Measurements from ENCODE around the gene WHRN. TPM values are rescaled to one million over a fixed set of nuclear protein-coding genes. Genes with fewer than 3 reads are reported as not detected.

Gene WHRN
- total and polyA plus RNA-seq, 2 of the 13 experiments (the other 11 are each of a cell fraction or from before 2014, with no cell fraction given): 2.3 to 5.3 TPM

DNA sequence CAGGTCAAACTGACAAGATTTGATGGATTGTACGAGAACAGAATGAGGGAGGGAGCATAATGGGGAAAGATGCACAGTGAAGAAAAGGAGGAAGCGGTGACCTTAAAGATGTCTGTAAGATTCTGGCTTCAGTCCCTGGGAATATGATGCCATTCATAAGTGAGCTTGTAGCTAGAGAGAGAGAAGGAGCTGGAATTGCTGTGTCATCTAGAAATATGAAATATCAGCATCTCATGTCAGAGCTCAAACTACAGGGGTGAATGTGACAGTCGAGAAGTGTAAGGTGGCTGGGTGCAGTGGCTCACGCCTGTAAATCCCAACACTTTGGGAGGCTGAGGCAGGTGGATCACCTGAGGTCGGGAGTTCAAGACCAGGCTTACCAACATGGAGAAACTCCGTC, 24.0 kb upstream of the WHRN start:
- Histone ChIP-seq H3K9me3 (ENCODE audit: low read length) (no peaks in the 10 kb centered on the region), H3K79me2 (ENCODE audit: insufficient read depth, low read length) (no peaks in the 10 kb centered on the region), H3K4me3 (replicated peaks in 1 of 3; ENCODE audit: insufficient read depth in 1 of 3, low read depth in 2 of 3, low read length in 3 of 3) (no peak overlapping the region), H3K36me3 (replicated peaks in 1 of 2; ENCODE audit: control insufficient read depth in 1 of 2, insufficient read depth in 2 of 2, low read length in 2 of 2) (no peaks in the 10 kb centered on the region), H3K4me2 (ENCODE audit: low read depth, low read length) (no peak overlapping the region), H2AFZ (ENCODE audit: low read length) (no peak overlapping the region), H4K20me1 (ENCODE audit: insufficient read depth, low read length) (no peaks in the 10 kb centered on the region), H3K27me3 (ENCODE audit: control insufficient read depth in 1 of 2, insufficient read depth in 2 of 2, low read length in 2 of 2) (peaks cover 0 to 25% of the 10 kb centered on the region in 2 experiments; a peak in 3 of 5 replicates), H3K4me1 (ENCODE audit: insufficient read depth, low read length) (no peaks in the 10 kb centered on the region), H3K27ac (ENCODE audit: extremely low read length, insufficient read depth, low read length) (no peak overlapping the region), H3K9ac (ENCODE audit: insufficient read depth, low read depth, low read length) (no peak overlapping the region)
- 19% methylated on average over 5 of the region's 6 CpGs for WGBS (ENCODE audit: low lambda C conversion rate)
- intact Hi-C loops (cut with micrococcal nuclease; ENCODE audit: unreplicated experiment): no loop called here
- FAIRE-seq: no peak
- DNase-seq (ENCODE audit: low spot score): no peak
- ATAC-seq: no peak
- BruUV-seq (replicated peaks): no TSS peak
- ChIA-PET POLR2A (no interaction called here), CTCF (ENCODE audit: low intra/inter-chr PET ratio, low total read pairs) (no interaction called here)
- peak; percentile 60 for TF ChIP-seq MAFF (IDR thresholded peaks at IDR 0.05; ENCODE audit: low read depth, low read length)
- no peak for TF ChIP-seq ZNF616 (CRISPR knock-in tag; IDR thresholded peaks at IDR 0.05; ENCODE audit: low read depth)
- peak; percentile 39 to 58; a peak in 3 of 4 replicates for TF ChIP-seq MAFK (conservative IDR thresholded peaks at IDR 0.05 in 1 of 2, IDR thresholded peaks at IDR 0.05 in 1 of 2; ENCODE audit: low read length in 2 of 2)
- in situ Hi-C loops (cut with HindIII; ENCODE audit: extremely low pct_ligation_motif_present, low pct_unique_long_range_greater_than_20kb): no loop called here

DNA sequence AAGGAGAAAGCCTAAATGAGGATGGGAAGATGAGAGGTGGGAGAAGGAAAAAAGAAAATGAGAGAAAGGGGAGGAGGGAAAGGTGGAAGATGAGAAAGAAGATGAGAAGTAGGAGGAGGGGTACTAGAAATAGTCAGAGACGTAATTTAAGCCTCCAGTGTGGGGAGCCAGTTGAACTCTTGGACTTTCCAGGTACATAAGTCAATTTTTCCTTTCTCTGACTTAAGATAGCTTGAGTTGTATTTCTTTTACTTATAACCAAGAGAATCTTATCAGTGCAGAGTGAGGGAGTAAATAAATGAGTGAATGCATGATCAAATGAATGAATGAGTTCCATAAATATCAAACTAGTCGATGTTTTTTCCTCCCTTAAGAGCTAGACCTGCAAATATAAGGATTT, 21.5 kb upstream of the WHRN start:
- Histone ChIP-seq H3K9ac (ENCODE audit: insufficient read depth, low read depth, low read length) (no peak overlapping the region), H3K36me3 (replicated peaks in 1 of 2; ENCODE audit: control insufficient read depth in 1 of 2, insufficient read depth in 2 of 2, low read length in 2 of 2) (no peaks in the 10 kb centered on the region), H2AFZ (ENCODE audit: low read length) (no peak overlapping the region), H3K4me1 (ENCODE audit: insufficient read depth, low read length) (no peaks in the 10 kb centered on the region), H3K27ac (ENCODE audit: extremely low read length, insufficient read depth, low read length) (no peak overlapping the region), H3K79me2 (ENCODE audit: insufficient read depth, low read length) (no peaks in the 10 kb centered on the region), H4K20me1 (ENCODE audit: insufficient read depth, low read length) (no peaks in the 10 kb centered on the region), H3K4me2 (ENCODE audit: low read depth, low read length) (no peak overlapping the region), H3K9me3 (ENCODE audit: low read length) (no peaks in the 10 kb centered on the region), H3K27me3 (ENCODE audit: control insufficient read depth in 1 of 2, insufficient read depth in 2 of 2, low read length in 2 of 2) (peaks cover 0 to 26% of the 10 kb centered on the region in 2 experiments; a peak in 3 of 5 replicates), H3K4me3 (replicated peaks in 1 of 3; ENCODE audit: insufficient read depth in 1 of 3, low read depth in 2 of 3, low read length in 3 of 3) (no peak overlapping the region)
- TF ChIP-seq ZSCAN20 (CRISPR knock-in tag; IDR thresholded peaks at IDR 0.05; ENCODE audit: borderline replicate concordance) (no peak), SMAD1 (CRISPR knock-in tag; IDR thresholded peaks at IDR 0.05; ENCODE audit: borderline replicate concordance, low read depth) (no peak), NFIB (CRISPR knock-in tag; IDR thresholded peaks at IDR 0.05; ENCODE audit: borderline replicate concordance) (no peak), CHD2 (IDR thresholded peaks at IDR 0.05; ENCODE audit: low read depth, low read length) (no peak), KDM5A (IDR thresholded peaks at IDR 0.05; ENCODE audit: borderline replicate concordance, low read length) (no peak), SALL2 (CRISPR knock-in tag; IDR thresholded peaks at IDR 0.05) (no peak)
- TF ChIP-seq, protein P1, sequence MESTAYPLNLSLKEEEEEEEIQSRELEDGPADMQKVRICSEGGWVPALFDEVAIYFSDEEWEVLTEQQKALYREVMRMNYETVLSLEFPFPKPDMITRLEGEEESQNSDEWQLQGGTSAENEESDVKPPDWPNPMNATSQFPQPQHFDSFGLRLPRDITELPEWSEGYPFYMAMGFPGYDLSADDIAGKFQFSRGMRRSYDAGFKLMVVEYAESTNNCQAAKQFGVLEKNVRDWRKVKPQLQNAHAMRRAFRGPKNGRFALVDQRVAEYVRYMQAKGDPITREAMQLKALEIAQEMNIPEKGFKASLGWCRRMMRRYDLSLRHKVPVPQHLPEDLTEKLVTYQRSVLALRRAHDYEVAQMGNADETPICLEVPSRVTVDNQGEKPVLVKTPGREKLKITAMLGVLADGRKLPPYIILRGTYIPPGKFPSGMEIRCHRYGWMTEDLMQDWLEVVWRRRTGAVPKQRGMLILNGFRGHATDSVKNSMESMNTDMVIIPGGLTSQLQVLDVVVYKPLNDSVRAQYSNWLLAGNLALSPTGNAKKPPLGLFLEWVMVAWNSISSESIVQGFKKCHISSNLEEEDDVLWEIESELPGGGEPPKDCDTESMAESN (CRISPR knock-in tag; conservative IDR thresholded peaks at IDR 0.05): no peak
- TF ChIP-seq, protein P2, sequence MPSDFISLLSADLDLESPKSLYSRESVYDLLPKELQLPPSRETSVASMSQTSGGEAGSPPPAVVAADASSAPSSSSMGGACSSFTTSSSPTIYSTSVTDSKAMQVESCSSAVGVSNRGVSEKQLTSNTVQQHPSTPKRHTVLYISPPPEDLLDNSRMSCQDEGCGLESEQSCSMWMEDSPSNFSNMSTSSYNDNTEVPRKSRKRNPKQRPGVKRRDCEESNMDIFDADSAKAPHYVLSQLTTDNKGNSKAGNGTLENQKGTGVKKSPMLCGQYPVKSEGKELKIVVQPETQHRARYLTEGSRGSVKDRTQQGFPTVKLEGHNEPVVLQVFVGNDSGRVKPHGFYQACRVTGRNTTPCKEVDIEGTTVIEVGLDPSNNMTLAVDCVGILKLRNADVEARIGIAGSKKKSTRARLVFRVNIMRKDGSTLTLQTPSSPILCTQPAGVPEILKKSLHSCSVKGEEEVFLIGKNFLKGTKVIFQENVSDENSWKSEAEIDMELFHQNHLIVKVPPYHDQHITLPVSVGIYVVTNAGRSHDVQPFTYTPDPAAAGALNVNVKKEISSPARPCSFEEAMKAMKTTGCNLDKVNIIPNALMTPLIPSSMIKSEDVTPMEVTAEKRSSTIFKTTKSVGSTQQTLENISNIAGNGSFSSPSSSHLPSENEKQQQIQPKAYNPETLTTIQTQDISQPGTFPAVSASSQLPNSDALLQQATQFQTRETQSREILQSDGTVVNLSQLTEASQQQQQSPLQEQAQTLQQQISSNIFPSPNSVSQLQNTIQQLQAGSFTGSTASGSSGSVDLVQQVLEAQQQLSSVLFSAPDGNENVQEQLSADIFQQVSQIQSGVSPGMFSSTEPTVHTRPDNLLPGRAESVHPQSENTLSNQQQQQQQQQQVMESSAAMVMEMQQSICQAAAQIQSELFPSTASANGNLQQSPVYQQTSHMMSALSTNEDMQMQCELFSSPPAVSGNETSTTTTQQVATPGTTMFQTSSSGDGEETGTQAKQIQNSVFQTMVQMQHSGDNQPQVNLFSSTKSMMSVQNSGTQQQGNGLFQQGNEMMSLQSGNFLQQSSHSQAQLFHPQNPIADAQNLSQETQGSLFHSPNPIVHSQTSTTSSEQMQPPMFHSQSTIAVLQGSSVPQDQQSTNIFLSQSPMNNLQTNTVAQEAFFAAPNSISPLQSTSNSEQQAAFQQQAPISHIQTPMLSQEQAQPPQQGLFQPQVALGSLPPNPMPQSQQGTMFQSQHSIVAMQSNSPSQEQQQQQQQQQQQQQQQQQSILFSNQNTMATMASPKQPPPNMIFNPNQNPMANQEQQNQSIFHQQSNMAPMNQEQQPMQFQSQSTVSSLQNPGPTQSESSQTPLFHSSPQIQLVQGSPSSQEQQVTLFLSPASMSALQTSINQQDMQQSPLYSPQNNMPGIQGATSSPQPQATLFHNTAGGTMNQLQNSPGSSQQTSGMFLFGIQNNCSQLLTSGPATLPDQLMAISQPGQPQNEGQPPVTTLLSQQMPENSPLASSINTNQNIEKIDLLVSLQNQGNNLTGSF (CRISPR knock-in tag; IDR thresholded peaks at IDR 0.05): no peak
- 2% methylated on average over 2 of the region's 2 CpGs for WGBS (ENCODE audit: low lambda C conversion rate)
- in situ Hi-C loops (cut with HindIII; ENCODE audit: extremely low pct_ligation_motif_present, low pct_unique_long_range_greater_than_20kb): no loop called here
- intact Hi-C loops (cut with micrococcal nuclease; ENCODE audit: unreplicated experiment): no loop called here
- BruUV-seq (replicated peaks): no TSS peak
- FAIRE-seq: no peak
- ChIA-PET CTCF (ENCODE audit: low intra/inter-chr PET ratio, low total read pairs) (no interaction called here), POLR2A (no interaction called here)
- no peak for ATAC-seq
- DNase-seq (ENCODE audit: low spot score): no peak

Measured in HepG2 (cell line).